Head of caudate nucleus (tissue), 42 donors: ENCODE data around the gene ADAP2.
"Not testable (repeated sequence)": the region's sequence is repeated elsewhere in the genome, so short reads cannot be mapped to it uniquely, and the experiment has no call there.

ENCODE experiments used
- DNase-seq, 42 donors: peaks; one replicate each; pipeline versions ENCODE4 v3.0.0 to v3.0.0-alpha.2; 2020 to 2021; ENCODE audit warnings: mixed read lengths in 7 of 42
- intact Hi-C: fragments of 100-400 bp; cut with DNase I; formaldehyde crosslinking; loops from one replicate; pipeline ENCODE4 v1.15.0; 2022

Gene ADAP2

DNA sequence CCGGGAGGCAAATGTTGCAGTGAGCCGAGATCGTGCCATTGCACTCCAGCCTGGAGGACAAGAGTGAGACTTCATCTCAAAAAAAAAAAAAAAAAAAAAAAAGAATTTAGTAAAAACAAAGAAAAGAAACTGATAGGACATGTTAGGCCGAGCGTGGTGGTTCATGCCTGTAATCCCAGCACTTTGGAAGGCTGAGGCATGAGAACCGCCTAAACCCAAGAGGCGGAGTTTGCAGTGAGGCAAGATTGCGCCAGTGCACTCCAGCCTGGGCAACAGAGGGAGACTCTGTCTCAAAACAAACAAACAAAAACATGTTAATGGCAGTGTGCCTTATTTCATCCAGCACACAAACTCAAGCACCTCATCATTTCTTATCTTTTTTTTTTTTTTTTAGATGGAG is 42.6 kb downstream of the ADAP2 start:
- DNase-seq, intact Hi-C loops: not testable (repeated sequence)

DNA sequence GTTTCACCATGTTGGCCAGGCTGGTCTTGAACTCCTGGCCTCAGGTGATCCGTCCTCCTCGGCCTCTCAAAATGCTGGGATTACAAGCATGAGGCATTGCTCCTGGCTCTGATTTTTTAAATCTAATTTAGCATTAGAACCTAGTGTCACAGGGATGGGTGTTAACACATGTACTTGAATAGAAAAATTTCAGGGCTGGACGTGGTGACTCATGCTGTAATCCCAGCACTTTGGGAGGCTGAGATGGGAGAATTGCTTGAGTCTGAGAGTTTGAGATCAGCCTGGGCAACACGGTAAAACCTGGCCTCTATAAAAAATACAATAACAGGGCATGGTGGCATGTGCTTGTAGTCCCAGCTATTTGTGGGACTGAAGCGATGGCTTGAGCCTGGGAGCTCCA is 43.1 kb downstream of the ADAP2 start:
- intact Hi-C loops, result no loop called here
- DNase-seq, result peak in 1 of 42 donors; percentile 16

DNA sequence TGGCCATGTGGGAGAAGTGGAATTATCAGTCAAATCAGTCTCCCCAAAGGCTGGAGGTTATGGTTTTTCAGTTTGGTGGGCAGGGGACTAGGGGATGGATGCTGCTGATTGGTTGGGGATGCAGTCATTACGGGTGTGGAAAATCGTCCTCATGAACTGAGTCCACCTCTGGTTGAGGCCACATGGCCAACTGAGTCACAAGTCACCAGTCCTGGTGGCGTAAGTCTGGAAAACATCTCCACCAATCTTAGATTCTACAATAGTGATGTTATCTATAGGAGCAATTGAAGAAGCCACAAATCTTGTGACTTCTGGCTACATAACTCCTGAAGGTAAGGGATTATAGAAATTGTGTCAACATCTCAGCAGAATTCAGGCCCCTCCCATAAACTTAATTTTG is 43.9 kb downstream of the ADAP2 start:
- intact Hi-C loops, result no loop called here
- DNase-seq, result peak in 1 of 42 donors; percentile 18

DNA sequence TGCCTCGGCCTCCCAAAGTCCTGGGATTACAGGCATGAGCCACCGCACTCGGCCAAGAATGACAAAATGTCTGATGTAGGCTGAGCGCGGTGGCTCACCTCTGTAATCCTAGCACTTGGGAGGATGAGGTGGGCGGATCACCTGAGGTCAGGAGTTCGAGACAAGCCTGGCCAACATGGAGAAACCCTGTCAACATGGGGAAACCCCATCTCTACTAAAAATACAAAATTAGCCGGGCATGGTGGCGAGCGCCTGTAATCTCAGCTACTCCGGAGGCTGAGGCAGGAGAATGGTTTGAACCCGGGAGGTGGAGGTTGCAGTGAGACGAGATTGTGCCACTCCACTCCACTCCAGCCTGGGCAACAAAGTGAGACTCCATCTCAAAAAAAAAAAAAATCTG is 46.2 kb downstream of the ADAP2 start:
- peak in 2 of 42 donors; percentile 9 to 12 for DNase-seq
- intact Hi-C loops, result not testable (repeated sequence)

DNA sequence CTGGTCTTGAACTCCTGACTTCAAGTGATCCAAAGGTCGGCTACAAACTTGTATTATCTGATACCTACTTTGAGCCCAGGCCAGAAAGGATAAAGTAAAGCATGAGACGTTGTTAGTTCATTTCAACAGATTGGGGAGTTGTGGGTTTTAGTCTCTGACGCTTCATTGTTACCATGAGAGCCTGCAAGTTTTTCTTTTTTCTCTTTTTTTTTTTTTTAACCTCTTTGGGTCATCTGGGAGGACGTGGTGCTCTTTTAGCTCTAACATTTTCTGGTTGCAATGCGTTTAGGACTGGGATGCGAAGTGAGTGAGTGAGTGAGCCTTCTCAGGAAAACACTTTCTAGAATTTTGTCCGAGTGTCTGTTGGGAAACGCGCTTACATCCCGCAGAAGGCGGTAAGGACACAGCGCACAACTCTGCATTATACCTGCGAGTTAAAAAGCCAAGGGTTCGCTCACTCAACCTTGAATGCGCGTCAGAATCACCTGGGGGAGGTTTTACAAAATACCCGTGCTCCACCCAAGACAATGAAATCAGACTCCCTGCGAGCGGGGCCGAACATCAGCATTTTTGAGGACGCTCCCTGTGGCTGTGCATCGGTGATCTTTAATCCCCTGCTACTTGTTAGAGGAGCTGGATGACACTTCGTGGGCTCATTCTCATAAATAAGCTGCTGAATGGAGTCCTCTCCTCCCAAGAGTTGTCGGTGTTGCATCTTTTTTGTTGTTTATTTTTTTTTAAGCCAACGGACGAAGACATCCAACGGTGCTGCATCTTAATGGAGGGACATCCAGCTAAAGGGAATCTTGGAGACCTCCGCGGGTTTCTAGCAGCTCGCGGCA is 48.5 kb downstream of the ADAP2 start:
- intact Hi-C loops, result no loop called here
- peak in 5 of 42 donors; percentile 24 to 43 (median 35) for DNase-seq

- intact Hi-C loops, result no loop called here
- peak in 41 of 42 donors; percentile 27 to 82 (median 65) for DNase-seq
Measured at GRCh38 chr17:30970831-30971567, 49.3 kb downstream of the ADAP2 start, which contains the start of gene RNF135. TSS of gene RNF135 (plus strand) at chr17:30971039. CDS start at chr17:30971074, 35 bp downstream.

DNA sequence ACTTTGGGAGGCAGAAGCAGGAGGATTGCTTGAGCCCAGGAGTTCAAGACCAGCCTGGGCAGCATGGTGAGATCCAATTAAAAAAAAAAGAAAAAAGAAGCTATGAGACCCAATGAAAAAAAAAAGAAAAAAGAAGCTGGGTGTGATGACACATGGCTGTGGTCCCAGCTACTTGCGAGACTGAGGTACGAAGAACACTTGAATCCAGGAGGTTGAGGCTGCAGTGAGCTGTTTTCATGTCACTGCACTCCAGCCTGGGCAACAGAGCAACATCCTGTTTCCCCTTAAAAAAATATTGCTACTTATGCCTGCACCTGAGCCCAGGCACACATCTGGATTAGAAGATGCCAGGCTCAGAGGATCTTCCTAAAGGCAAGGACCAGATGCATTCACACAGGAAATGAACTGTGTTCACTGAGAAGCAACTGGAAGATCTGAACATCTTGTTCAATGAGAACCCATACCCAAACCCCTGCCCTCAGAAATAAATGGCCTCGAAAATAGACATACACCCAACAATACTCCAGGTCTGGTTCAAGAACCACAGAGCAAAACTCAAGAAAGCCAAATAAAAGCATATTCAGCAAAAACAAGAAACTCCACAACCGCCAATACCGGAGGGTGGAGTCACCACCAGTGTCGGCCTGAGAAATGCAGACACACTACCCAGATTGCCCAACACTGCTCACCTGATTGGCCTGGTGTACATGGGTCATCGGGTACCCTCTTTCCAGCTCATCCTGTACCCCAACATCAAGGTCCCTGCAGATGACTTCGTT is 53.5 kb downstream of the ADAP2 start:
- intact Hi-C loops, result no loop called here
- DNase-seq, result peak in 1 of 42 donors; percentile 16

DNA sequence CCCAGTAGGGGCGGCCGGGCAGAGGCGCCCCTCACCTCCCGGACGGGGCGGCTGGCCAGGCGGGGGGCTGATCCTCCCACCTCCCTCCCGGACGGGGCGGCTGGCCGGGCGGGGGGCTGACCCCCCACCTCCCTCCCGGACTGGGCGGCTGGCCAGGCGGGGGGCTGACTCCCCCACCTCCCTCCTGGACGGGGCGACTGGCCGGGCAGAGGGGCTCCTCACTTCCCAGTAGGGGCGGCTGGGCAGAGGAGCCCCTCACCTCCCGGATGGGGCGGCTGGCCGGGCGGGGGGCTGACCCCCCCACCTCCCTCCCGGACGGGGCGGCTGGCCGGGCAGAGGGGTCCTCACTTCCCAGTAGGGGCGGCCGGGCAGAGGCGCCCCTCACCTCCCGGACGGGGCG is 58.2 kb downstream of the ADAP2 start:
- DNase-seq, intact Hi-C loops: not testable (repeated sequence)

DNA sequence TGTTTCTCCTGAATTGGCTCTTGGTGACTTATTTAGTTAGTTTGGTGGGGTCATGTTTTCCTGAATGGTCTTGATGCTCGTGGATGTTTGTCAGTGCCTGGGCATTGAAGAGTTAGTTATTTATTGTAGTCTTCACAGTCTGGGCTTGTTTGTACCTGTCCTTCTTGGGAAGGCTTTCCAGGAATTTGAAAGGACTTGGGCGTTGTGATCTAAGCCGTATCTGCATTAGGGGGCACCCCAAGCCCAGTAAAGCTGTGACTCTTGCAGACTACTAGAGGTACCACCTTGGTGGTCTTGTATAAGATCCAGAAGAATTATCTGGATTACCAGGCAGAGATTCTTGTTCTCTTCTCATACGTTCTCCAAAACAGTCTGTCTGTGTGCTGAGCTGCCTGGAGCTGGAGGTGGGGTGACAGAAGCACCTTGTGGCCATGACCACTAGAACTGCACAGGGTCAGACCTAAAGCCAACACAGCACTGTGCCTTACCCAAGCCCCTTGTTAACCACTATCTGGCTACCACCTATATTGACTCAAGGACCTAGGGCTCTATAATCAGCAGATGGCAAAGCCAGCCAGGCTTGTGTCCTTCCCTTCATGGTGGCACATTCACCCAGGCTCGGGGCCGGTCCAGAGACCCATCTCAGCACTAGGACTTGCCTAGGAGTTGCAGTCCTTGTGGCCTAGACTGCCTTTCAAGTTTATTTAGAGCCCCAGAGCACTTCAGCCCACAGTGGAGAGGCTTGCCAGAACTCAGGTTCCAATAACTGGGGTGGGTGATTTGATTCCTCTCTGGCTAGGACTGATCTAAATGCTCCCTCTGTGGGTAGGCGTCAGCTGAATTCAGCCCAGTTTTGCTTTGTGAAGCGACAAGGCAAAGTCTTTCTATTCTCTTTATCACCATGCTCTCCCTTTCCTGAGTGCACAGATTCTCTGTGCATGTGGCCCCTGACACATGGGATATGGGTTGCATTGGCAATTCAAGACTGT is 60.1 kb downstream of the ADAP2 start:
- peak in 1 of 42 donors; percentile 12 for DNase-seq
- intact Hi-C loops, result no loop called here

GRCh38 chr17:30982855-30983254 is 61.1 kb downstream of the ADAP2 start:
- DNase-seq, result no peak
- intact Hi-C loops, result no loop called here

DNA sequence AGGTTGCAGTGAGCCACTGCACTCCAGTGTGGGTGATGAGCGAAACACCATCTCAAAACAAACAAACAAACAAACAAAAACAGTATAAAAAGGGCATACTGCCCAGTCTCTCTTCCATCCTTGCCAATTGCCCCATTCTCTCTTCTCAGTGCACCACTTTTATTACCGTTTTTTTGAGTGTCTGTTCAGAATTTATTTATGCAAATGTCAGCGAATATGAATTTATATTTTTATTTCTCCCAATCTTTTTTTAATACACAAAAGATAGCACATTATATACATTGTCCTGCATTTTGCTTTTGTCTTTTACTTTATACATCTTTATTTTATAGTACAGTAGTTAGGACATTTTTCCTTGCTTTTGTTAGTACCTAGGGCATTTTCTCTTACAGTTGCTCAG is 68.7 kb downstream of the ADAP2 start:
- DNase-seq, result no peak
- intact Hi-C loops, result no loop called here

GRCh38 chr17:30992551-30992950 is 70.8 kb downstream of the ADAP2 start:
- intact Hi-C loops, result no loop called here
- no peak for DNase-seq

DNA sequence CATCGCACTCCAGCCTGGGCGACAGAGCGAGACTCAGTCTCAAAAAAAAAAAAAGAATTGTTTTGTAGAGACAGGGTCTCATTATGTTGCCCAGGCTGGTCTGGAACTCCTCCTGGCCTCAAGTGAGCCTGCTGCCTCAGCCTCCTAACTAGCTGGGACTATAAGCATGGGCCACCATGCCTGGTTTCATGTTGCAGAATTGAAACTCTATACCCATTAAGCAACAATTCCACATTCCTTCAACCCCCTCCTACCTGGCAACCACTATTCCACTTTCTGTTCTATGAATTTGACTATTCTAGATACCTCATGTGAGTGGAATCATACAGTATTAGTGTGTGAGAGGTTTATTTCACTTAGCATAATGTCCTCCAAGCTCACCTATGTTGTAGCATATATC is 73.6 kb downstream of the ADAP2 start:
- no peak for DNase-seq
- intact Hi-C loops, result no loop called here

GRCh38 chr17:30996486-30996885 is 74.7 kb downstream of the ADAP2 start:
- intact Hi-C loops, result no loop called here
- no peak for DNase-seq

DNA sequence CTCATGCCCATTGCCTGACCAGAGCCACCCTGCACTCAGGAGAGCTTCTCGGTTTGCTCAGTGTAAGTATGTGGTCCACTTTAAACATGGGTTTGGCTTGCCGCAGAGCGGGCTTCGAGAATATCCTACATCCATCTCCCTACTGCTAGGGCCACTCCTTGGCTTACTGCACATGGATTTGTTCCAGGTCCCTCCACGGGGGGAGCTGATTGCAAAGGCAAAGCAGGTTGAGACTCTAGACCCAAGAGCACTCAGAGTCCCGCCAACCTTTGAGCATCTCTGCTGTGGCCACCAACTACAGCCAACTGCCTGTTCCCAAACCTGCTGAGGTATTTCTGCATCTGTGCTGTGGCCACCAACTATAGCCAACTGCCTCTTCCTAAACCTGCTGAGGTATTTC is 75.5 kb downstream of the ADAP2 start:
- DNase-seq, result no peak
- intact Hi-C loops, result no loop called here

- no peak for DNase-seq
- intact Hi-C loops, result no loop called here
Measured at GRCh38 chr17:30997842-30998241, 76.1 kb downstream of the ADAP2 start.

- DNase-seq, result no peak
- intact Hi-C loops, result no loop called here
Measured at GRCh38 chr17:31002047-31002446, 80.3 kb downstream of the ADAP2 start.

DNA sequence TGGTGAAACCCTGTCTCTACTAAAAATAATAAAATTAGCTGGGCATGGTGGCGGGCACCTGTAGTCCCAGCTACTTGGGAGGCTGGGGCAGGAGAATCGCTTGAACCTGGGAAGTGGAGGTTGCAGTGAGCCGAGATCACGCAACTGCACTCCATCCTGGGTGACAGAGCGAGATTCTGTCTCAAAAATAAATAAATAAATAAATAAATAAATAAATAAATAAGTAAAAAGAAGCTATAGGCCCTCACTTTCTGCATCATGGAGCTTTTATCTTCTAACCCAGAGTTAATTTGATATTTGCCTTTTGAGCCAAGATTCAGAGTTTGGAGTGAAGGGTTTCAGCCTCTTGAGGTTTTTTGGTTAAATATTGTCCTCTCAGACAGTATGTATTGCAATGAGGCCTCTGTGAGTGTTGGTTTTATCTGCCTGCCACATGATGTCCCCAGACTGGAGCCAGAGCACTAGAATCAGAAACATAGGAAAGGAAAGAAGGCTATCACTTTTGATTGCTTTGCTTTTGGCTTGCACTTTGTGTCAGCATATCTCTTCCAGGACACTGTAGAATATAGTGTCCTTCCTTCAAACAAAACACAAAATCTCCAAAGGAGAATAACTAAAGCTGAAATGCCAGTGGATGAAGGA is 81.6 kb downstream of the ADAP2 start:
- no peak for DNase-seq
- intact Hi-C loops, result no loop called here
